Activated gamma-delta T cell treated with anti-CD3 and anti-CD28 coated beads, Interleukin-2, amount 50 U/mL, for 16 hours (primary cell): ENCODE results near the gene ATRNL1.

Experiments
- DNase-seq: peaks from one replicate; pipeline ENCODE4 v3.0.0-alpha.2; 2020; ENCODE audit warnings: low read depth

ATRNL1 gene

GRCh38 chr10:115902596-115902995 is 809.4 kb downstream of the ATRNL1 start:
- DNase-seq: no peak

- DNase-seq: no peak
Observed at GRCh38 chr10:115903207-115903606, 810.0 kb downstream of the ATRNL1 start.

GRCh38 chr10:115903845-115904244 is 810.7 kb downstream of the ATRNL1 start:
- no peak for DNase-seq

GRCh38 chr10:115909037-115909436 is 815.9 kb downstream of the ATRNL1 start:
- no peak for DNase-seq

GRCh38 chr10:115909962-115910731 is 817.0 kb downstream of the ATRNL1 start:
- no peak for DNase-seq

GRCh38 chr10:115914475-115914874 is 821.3 kb downstream of the ATRNL1 start:
- no peak for DNase-seq

GRCh38 chr10:115915429-115915828 is 822.3 kb downstream of the ATRNL1 start:
- DNase-seq: no peak

GRCh38 chr10:115918812-115919211 is 825.6 kb downstream of the ATRNL1 start:
- DNase-seq: no peak

- no peak for DNase-seq
Observed at GRCh38 chr10:115921795-115922194, 828.6 kb downstream of the ATRNL1 start.

- no peak for DNase-seq
Observed at GRCh38 chr10:115931309-115931708, 838.1 kb downstream of the ATRNL1 start.

- DNase-seq: no peak
Observed at GRCh38 chr10:115932099-115932498, 838.9 kb downstream of the ATRNL1 start.

GRCh38 chr10:115933098-115933497 is 839.9 kb downstream of the ATRNL1 start:
- DNase-seq: no peak

- DNase-seq: no peak
Observed at GRCh38 chr10:115935731-115936130, 842.6 kb downstream of the ATRNL1 start.

- DNase-seq: no peak
Observed at GRCh38 chr10:115936926-115937767, 844.0 kb downstream of the ATRNL1 start.

GRCh38 chr10:115937768-115938056 is 844.5 kb downstream of the ATRNL1 start:
- DNase-seq: no peak

- no peak for DNase-seq
Observed at GRCh38 chr10:115939101-115939854, 846.1 kb downstream of the ATRNL1 start.

GRCh38 chr10:115941361-115941771 is 848.2 kb downstream of the ATRNL1 start:
- DNase-seq: no peak

GRCh38 chr10:115942101-115942500 is 848.9 kb downstream of the ATRNL1 start:
- no peak for DNase-seq

GRCh38 chr10:115944538-115944937 is 851.4 kb downstream of the ATRNL1 start:
- no peak for DNase-seq

- no peak for DNase-seq
Observed at GRCh38 chr10:115945701-115946445, 852.7 kb downstream of the ATRNL1 start.

GRCh38 chr10:115947104-115947503 is 853.9 kb downstream of the ATRNL1 start:
- no peak for DNase-seq

GRCh38 chr10:115948465-115948864 is 855.3 kb downstream of the ATRNL1 start:
- no peak for DNase-seq
